ENCODE results near the gene BRPF3.

Gene BRPF3

GRCh38 chr6:36276581-36277536 lies 80.3 kb downstream of the BRPF3 start:
- H3K9me3 ChIP-seq (ENCODE audit: insufficient read depth, low read depth, low read length), result no peaks in the 10 kb centered on the region
- no peaks in the 10 kb centered on the region for H3K27me3 ChIP-seq (ENCODE audit: insufficient read depth, low read length)
- no peak overlapping the region for H3K27ac ChIP-seq (ENCODE audit: low read length)
- no peaks in the 10 kb centered on the region for H3K36me3 ChIP-seq (ENCODE audit: insufficient read depth, low read depth, low read length)
- H3K4me3 ChIP-seq (ENCODE audit: low read length), result no peak overlapping the region
- H3K9ac ChIP-seq (ENCODE audit: low read depth, low read length), result no peak overlapping the region
- no peaks in the 10 kb centered on the region for H3K4me1 ChIP-seq (ENCODE audit: insufficient read depth, low read length)

DNA sequence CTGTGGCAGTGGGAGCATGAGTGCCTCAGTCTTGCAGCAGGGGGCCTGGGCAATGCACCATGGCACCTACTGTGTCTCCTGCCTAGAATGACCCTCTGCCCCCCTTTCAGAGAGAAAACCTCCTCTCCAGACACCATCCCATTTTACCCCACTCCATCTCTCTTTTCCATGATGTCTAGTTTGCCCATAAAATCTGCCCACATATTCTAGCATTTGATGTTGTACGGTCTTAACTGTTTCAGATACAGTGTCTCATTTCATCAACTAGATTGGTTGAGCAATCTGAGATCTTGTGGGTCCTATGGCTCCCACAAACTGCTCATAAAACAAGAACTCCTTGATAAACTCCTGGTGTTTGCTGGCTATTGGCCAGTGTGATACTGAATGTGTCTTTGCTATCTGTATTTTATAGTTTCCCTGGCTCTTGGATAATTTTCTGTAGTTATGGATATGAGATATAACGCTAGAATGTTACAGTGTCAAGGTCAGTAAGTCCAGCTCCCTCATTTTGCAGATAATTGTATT lies 81.5 kb downstream of the BRPF3 start:
- Histone ChIP-seq H3K4me1 (ENCODE audit: insufficient read depth, low read length) (no peaks in the 10 kb centered on the region), H3K4me3 (ENCODE audit: low read length) (no peak overlapping the region), H3K36me3 (ENCODE audit: insufficient read depth, low read depth, low read length) (no peaks in the 10 kb centered on the region), H3K27me3 (ENCODE audit: insufficient read depth, low read length) (no peaks in the 10 kb centered on the region), H3K9me3 (ENCODE audit: insufficient read depth, low read depth, low read length) (no peaks in the 10 kb centered on the region), H3K27ac (ENCODE audit: low read length) (no peak overlapping the region), H3K9ac (ENCODE audit: low read depth, low read length) (no peak overlapping the region)

- Histone ChIP-seq H3K27ac (ENCODE audit: low read length) (no peak overlapping the region), H3K4me1 (ENCODE audit: insufficient read depth, low read length) (no peaks in the 10 kb centered on the region), H3K36me3 (ENCODE audit: insufficient read depth, low read depth, low read length) (no peaks in the 10 kb centered on the region), H3K27me3 (ENCODE audit: insufficient read depth, low read length) (peaks cover 21% of the 10 kb centered on the region; the same call in 1 of the 2 replicates), H3K4me3 (ENCODE audit: low read length) (no peak overlapping the region), H3K9me3 (ENCODE audit: insufficient read depth, low read depth, low read length) (no peaks in the 10 kb centered on the region), H3K9ac (ENCODE audit: low read depth, low read length) (no peak overlapping the region)
Observed at GRCh38 chr6:36280467-36280866, 83.9 kb downstream of the BRPF3 start.

DNA sequence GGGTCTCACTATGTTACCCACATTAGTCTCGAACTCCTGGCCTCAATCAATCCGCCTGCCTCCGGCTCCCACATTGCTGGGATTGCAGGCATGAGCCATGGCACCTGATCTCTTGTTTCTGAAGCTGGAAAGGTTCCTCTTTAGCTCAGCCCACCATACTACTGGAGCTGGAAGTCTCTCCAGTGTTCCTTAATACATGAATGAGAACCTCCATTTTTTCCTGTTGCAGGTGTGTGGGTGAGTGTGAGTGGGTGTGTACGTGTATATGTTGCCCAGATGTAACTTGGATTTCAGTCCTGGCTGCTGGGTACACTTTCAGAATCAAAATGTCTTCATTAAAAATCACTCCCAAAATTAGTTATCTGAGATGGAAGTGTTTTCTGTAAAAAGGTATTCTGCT lies 84.4 kb downstream of the BRPF3 start:
- no peak overlapping the region for H3K4me3 ChIP-seq (ENCODE audit: low read length)
- no peaks in the 10 kb centered on the region for H3K36me3 ChIP-seq (ENCODE audit: insufficient read depth, low read depth, low read length)
- no peaks in the 10 kb centered on the region for H3K9me3 ChIP-seq (ENCODE audit: insufficient read depth, low read depth, low read length)
- H3K4me1 ChIP-seq (ENCODE audit: insufficient read depth, low read length), result no peaks in the 10 kb centered on the region
- H3K27ac ChIP-seq (ENCODE audit: low read length), result no peak overlapping the region
- H3K27me3 ChIP-seq (ENCODE audit: insufficient read depth, low read length), result peaks cover 25% of the 10 kb centered on the region; the same call in 1 of the 2 replicates
- H3K9ac ChIP-seq (ENCODE audit: low read depth, low read length), result no peak overlapping the region
